HG02642 (cell line): ENCODE measurements around the gene RHOV.

Experiments
- ATAC-seq: cut with Tn5 transposase; IDR thresholded peaks from one replicate; pipeline ENCODE4 v1.9.1; 2021; ENCODE audit warnings: mild to moderate bottlenecking; ENCODE audit not compliant: unreplicated experiment, poor library complexity

RHOV gene

GRCh38 chr15:40823572-40824343 is 50.3 kb downstream of the RHOV start:
- ATAC-seq = no peak
